IPS-NIHi7 (cell line): ENCODE measurements around the gene CTTNBP2.

Source experiments
- DNase-seq: peaks from one replicate; pipeline ENCODE4 v3.0.0; 2012; ENCODE audit warnings: mixed read lengths; ENCODE audit errors: extremely low spot score

Gene CTTNBP2

GRCh38 chr7:117685795-117686194, 187.4 kb downstream of the CTTNBP2 start:
- no peak for DNase-seq

- no peak for DNase-seq
Observed at GRCh38 chr7:117683430-117684175, 189.6 kb downstream of the CTTNBP2 start.

- peak; percentile 42 for DNase-seq
Observed at GRCh38 chr7:117682681-117683385, 190.4 kb downstream of the CTTNBP2 start.

- no peak for DNase-seq
Observed at GRCh38 chr7:117679120-117679519, 194.1 kb downstream of the CTTNBP2 start.

- DNase-seq, result no peak
Observed at GRCh38 chr7:117675497-117676435, 197.5 kb downstream of the CTTNBP2 start.

GRCh38 chr7:117674617-117675016, 198.6 kb downstream of the CTTNBP2 start:
- peak; percentile 50 for DNase-seq

GRCh38 chr7:117673839-117674238, 199.4 kb downstream of the CTTNBP2 start:
- DNase-seq, result no peak

GRCh38 chr7:117673367-117673766, 199.9 kb downstream of the CTTNBP2 start:
- DNase-seq, result peak; percentile 59

- no peak for DNase-seq
Observed at GRCh38 chr7:117672453-117672852, 200.8 kb downstream of the CTTNBP2 start.

- peak; percentile 50 for DNase-seq
Observed at GRCh38 chr7:117669818-117670217, 203.4 kb downstream of the CTTNBP2 start.

GRCh38 chr7:117667456-117667855, 205.8 kb downstream of the CTTNBP2 start:
- no peak for DNase-seq

- no peak for DNase-seq
Observed at GRCh38 chr7:117666689-117667088, 206.6 kb downstream of the CTTNBP2 start.

- DNase-seq, result no peak
Observed at GRCh38 chr7:117666031-117666430, 207.2 kb downstream of the CTTNBP2 start.

- no peak for DNase-seq
Observed at GRCh38 chr7:117665368-117665767, 207.9 kb downstream of the CTTNBP2 start.

GRCh38 chr7:117664047-117664446, 209.2 kb downstream of the CTTNBP2 start:
- DNase-seq, result no peak

GRCh38 chr7:117661328-117661727, 211.9 kb downstream of the CTTNBP2 start:
- no peak for DNase-seq
